GM21528 (cell line): Measurements from ENCODE around the gene LMO1.

Source experiments
- ATAC-seq: cut with Tn5 transposase; IDR thresholded peaks from one replicate; pipeline ENCODE4 v1.9.1; 2021; ENCODE audit warnings: mild to moderate bottlenecking, moderate library complexity; ENCODE audit not compliant: unreplicated experiment, low FRiP score

LMO1 gene

DNA sequence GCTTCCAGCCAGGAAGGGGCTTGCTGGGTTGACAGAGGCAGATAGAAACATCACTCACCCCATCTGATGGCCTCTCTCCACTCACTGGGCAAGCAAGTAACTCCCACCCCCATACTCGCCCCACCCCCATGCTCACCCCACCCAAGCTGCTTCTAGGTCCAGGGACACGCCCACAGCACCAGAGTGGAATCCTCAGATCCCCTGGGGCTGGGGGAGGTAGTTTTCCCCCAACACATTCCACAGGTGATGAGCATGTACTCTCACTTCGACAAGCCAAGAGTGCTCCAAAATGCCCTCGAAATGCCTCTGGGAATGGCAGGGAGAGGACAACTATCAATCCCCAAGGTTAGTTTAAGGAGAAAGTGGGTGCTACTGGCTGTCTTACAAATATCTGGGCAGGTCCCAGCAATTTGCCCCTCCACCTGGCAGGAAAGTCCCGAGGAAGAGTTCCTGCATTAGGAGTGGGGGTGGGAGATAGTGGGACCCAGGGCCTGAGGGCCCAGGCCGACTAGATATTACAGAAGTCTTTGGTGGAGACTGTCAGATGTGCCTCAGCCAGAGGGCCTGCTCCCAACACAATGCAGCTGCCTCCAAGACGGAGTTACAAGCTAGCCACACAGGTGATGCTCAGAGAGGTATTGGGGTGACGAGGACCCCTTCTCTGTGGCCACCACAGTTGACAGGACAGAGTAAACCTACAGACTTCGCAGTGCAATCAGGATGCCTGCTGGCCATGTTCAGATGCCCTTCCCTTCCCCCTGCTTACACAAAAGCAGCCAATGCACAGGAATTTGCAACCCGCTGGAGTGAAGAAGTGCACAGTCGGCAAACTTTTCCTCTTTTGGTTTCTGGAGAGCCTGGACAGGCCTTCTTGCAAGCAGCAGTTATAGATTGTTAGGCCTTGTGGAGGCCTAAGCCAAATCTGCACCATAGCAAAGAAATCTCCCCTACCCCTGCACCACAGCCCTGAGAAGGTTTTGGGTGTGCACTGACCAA lies 2.9 kb upstream of the LMO1 start:
- no peak for ATAC-seq

DNA sequence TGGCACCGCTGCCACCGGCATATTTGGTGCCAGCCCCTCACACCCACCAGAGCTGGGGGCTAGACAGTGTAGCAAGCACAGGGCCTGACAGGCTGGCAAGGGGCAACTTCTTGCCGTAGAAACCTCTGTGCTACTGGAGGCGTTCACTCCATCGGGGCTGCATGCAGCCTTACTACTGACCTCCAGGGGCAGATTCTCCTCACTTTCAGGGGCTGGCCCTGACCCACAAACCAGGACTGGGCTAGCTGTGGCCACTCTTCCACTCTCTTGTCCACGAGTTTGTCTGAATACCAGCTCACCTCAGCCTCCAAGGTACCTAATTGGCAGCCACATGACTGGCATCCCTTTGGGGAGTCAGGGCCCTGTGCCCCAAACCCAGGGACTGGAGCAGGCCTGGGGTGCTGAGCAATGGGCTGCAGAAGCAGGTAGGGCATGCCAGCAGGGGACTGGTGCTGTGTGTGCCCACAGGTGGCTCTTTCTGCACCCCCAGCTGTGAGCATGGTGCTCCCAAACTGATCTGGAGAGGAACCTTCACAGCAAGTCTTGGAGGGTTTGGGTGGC lies 2.1 kb upstream of the LMO1 start:
- ATAC-seq: no peak

DNA sequence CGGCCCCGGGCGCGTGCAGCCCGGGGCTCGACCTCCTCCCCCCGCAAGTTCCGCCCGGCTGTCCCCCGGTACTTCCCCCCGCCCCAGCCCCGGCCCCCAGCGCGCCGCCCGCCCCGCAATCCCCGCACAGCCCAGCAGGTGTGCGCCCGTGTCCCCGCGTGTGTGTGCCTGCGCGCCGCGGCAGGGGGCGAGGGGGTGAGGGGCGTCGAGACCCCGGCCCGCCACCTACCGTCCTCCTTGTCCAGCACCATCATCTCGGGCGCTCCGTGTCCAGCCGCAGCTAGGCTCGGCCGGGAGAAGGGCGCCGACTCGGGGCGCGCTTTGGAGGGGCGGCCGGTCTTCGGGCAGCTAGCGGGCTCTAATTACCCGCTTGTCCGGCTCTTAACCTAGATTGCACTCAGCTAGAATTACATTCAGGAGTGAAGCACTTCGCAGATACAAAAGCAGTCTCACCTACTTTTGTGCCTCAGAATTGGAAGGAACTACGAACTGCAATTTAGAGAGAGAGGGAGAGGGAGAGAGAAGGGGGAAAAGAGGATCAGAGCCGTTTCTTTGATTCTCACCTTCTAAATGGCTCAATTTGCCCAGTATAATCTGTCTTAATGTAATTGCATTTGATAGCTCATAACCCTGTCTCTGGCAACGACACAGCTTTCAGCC lies 439 bp downstream of the LMO1 start:
- no peak for ATAC-seq

DNA sequence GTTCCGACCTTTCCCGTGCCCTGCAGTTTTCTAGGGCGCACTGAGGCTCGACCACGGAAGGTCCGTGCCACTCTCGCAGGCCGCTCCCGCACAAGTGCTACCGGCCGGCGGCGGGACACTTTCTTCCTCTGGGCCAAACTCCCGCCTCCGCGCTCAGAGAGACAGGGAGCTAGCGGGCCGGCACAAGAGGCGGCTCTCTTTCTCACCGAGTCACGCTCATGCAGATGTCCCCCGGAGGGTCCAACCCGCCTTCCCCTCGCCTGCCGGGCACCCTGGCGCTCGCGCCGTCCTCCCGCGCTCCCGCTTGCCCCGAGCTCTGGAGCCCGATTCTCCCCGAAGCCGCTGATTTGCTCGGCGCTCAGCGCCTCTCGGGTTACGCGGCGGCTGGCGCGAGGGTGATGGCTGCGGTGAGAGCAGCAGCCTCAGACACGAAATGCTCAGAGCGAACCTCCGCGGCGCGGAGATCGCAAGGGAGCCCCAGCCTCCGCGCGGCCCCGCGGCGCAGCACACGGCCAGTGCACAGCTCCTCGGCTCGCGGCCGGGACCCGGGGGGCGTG lies 1.0 kb downstream of the LMO1 start:
- ATAC-seq: peak; percentile 52

DNA sequence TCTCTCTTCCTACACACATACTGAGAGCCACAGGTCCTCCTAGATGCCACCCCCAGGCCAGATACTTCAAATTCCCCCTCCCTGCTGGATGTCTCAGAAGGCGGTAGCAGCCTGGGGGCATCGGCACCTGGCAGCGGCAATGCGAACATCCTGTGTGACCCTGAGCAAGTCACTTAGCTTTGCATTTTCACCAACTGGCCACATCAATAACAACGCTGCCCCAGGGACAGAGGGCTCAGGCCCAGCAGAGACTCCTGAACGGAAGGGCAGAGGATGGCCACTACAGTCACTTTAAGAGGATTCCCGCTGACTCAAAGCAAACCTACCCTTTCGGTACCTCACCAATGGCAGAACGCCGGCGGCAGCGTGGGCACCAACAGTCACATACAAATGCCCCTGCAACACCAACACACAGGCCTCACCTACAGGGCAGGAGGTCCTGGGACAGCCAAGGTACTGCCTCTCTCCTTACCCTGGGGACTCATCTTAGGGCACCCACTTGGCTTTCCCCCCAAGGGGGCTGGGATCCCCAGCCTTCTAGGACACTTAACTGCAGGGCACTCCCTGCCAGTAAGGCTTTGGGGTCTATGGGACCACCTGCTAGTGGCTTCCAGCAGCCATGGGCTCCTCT lies 1.6 kb downstream of the LMO1 start:
- no peak for ATAC-seq

DNA sequence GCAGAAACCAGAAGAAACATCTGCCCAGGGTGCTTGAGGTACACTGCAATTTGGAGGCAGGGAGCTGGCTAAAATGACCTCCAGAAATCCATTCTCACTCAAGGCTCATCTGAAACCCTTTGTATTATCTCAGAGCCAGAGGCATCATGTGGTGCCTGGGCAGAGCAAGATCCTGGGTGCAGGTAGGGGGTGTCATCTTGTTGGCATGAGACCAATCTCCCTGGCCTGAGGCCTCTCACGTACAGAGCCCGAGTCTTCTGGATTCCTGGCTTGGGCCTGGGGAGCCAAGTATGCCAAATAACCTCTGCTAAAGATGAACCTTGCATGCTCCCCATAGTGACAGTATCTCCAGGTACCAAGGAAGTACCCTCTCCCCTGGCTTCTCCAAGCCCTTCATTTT lies 2.4 kb downstream of the LMO1 start:
- no peak for ATAC-seq

DNA sequence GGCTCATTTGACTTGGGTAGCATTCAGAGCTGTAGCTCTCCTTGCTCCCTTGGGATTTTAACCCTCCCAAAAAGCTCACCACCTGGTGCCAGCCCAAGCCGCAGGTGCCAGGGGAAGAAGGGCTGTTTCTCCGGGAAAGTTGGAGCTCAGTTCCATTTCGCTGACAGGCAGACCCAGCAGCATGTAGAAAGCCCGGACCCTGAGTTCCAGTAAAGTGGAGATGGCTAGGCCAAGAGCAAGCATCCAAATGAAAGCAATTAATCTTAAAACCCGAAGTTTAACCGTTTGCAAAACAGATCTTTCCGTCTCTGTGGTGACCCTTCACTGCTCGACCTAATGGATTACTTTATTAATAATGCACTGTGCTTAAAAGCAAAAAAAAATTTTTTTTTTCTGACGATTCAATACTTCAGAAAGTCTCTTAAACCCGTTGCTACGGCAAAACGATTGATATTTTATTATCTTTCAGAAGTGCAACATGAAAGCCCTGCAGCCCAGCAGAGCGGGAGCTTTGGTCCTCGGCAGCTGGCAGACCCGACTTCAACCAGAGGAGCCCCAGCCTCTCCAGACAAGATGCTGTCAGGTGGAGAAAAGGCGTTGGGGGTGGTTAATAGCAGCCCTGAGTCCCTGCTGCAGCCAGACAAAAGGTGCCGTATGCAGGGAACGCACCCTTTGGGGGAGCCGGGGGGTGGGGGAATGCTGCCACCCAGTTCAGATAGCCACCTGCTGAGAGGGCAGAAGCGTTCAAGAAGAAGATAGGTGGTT lies 3.3 kb downstream of the LMO1 start:
- ATAC-seq: no peak

DNA sequence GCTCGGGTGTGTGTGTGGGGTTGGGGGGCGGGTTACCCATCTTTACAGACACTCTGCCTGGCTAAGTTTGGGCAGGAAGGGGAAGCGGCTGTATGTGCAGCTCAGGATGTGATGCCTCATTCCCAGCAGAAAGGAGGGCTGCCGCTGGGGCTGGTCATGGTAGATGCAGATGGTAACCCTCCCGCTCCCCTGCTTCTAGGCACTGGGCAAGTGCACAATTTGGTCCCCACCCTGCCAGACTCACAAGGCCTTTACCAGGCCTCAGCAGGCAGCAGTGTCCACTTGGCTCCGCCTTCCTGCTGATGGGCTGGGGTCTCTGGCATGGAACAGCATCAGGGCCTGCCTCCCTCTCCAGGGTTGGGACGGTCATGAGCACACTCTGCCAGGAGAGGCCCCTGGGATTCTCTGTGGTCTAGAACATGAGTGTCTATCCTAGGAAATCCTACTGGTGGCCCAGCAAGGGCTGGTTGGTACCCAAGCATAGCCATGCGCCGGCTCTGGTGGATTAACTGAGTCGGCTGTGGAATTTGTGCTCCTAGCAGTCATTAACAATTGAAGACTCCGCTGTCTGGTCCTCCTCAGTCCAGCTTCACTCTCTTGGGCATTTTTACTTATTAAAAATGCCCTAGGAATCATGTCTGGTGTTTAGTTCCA lies 4.2 kb downstream of the LMO1 start:
- ATAC-seq: no peak

DNA sequence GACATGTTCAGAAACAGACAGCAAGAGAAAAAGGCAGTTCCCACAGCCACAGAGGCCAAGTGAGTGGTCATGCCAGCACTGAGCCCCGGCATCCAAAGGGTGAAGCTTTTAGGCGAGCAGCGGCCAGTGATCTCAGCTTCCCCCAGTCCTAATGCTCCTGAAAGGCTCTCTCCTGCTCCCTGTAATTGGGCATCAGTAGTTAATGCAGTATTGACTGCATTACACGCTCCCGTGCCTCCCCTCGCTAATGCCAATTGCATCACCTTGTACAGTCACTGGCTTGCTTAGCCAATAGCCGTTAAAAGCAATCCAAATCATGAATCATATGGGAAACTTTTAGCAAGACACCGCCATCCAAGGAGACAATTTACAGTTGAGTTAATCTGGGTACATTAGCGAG lies 4.9 kb downstream of the LMO1 start:
- no peak for ATAC-seq

DNA sequence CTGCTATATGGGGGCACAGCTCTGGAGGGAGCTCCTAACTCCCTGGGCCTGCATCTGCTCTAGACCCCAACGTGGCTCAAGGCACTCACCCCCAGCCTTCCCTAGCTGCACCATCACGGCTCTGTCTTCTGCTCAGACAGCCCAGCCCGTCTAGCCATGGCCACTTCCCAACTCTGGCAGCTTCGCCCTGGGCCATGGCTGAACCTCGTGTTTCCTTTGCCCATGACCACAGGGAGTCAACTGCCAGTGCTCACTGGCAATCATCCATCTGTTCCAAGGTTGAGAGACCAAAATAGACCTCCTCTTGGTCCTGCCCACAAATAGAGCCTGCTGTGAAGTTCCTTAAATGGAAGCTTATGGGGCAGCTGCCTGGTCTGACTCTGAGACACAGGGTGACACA lies 5.4 kb downstream of the LMO1 start:
- no peak for ATAC-seq

DNA sequence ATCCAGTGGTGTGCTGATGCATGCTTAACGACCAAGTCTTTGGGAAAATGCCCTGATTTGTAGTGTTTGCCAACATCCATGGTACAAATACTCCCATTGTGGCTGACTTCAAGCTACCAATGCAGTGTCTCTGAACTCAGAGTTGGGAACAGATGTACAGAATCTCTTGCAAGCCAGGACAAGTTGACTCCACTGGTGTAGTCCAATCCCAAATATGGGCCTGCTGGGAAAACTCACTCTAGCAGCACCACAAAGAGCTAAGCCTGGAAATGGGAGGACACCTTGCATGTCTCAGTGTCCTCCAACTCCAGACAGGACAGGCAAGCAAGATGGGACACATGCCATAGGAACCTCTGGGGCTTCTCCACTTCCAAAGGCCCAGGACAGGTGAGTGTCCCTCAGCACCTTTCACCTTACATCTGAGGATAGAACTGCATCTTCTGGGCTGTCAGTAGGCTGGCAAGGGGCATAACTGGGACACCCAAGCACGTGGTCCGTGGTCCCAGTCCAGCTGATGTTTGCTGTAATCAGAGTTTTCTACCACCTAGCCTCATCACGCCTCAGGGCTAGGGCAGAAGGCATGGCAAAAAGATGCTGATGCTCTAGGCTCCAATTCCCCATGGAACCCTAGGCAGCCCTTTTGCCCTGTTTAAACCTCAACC lies 6.5 kb downstream of the LMO1 start:
- no peak for ATAC-seq

DNA sequence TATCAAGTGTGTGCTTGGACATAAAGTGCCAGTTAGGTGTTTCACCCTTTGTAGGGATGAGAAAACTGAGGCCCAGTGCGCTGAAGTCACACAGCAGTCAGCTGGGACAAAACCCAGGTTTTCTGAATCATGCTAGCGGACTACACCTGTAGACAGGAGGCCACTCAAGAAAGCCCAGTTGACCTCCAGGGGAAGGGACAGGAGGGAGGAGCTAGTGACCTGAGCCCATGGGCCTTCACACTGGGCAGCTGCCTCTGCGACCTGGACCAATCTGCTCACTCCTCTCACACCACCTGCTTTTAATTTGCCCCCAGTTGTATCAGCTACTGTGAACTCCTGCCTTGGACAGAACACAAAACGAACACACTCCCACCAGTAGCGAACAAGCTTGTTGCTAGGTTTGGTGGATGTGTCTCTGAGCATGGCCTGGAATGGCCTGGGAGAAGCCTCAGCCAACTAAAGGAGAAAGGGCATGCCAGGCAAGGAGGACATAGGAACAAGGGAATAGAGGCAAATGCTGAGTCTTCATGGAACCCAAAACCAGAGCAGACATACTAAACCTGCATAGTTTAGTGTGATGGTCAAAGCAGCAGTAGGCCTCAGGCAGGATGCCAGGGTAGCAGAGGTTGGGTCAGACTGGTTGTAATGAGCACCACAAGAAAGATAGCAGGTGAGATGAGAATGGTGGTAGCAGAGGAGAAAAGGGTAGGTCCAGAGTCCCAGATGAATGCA lies 7.2 kb downstream of the LMO1 start:
- ATAC-seq: no peak

DNA sequence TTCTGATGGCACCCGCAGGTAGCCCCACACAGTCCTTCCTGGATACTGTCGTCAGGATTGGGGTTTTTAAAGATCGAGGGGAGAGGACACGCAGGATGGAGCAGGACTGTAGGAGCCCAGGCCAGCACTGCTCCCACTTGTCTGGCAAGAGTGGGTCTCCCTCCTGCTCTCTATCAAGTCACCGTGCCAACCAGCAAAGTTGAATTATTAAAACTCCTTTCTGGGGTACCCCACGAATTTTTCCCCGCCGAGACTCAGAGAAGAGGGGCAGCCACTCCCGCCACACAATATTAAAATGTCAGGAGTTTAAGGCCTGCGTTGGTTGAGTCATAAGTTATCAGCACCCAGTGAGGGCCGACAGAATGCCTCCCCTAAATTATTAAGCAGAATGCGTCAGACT lies 10.1 kb downstream of the LMO1 start:
- no peak for ATAC-seq

DNA sequence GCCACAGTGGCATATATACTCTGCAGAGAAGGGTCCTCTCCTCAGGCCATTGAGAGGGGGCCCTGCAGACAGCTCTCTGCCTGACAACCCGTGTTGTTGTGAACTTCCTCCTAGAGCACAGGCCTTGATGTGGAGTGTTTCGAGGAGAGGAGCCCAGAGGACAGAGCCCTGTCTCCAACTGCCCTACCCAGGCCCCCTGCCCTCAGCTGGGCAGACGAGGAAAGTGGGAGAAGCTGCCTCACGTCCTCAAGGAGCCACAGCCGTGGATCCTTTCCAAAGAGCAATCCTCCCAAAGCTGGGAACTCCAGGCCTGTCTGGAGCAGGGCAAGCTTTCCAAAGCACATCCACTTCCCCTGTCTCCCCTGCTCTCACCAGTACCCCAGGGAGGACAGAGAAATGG lies 10.7 kb downstream of the LMO1 start:
- no peak for ATAC-seq

DNA sequence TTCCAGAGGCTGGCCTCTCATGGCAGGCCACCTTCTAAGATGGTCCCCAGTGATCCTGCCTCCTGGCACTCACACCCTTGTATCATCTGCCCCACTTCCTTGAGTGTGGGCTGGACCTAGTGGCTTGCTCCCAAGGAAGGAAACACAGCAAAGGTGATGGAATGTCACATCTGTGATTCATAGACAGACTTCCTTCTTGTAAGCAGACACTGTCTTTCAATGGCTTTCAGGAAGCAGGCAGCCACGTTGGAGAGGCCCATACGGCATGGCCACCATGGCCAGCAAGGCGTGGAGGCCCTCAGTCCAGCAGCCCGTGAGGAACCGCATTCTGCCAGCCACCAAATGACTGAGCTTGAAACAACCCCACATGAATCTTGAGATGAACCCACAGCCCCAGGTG lies 11.3 kb downstream of the LMO1 start:
- ATAC-seq: no peak

DNA sequence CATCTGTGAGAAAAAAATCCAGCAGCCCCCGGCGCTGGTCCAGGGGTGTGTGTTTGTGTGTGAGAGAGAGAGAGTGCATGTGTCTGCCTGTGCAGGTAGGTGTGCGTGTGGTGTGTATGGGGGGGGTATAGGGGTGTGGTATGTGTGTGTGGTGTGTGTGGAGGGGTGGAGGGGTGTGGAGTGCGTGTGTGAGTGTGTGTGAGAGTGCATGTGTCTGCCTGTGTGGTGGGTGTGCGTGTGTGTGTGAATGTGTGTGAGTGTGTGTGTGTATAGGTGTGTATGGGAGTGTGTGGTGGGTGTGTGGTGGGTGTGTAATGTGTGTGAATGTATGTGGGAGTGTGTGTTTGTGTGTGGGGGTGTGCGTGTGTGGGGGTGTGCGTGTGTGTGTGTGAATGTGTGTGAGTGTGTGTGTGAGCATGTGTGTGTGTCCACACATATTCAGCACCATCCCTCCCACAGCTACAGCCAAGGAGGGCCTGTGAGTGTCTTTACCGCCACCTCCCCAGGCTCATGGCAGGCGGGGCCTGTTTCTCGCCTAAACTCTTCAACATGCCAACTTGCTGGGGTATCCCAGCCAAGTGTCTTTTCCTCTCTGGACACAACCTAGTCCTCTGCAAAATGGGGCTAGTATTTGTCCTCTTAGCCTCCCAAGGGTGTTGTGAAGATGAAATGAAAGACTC lies 11.9 kb downstream of the LMO1 start:
- no peak for ATAC-seq

DNA sequence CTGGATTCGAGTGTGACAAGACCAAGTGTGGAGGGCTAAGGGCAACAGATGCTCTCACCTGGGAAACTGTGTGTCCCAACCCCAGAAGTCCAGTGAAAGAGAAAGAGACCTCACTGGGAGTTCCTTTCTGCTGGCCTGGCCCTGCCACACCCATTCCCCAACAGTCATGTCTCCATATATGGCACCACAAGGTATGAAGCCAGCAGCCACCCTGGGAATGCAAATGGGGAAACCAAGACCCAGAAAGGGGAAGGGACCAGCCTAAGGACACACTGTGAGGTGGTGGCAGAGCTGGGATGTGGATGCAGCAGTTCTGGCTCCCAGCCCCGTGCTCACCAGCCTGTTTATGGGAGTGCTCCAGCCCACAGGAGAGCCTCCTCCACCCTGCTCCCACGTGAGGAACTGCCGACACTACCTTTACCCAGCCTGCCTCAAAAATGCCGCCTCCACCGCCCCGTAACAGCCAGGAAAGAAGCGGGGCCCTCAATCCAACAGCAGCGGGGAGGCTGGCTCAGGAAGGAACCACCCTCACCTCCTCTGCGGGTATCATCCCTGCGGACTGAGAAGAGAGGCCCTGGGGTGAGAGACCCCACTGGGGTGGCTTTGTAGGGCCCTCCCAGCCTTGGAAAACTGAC lies 12.6 kb downstream of the LMO1 start:
- no peak for ATAC-seq
